Right kidney (tissue), 9 donors: Measurements from ENCODE around the gene CDPF1.
A peak's percentile ranks its signal among the peaks of the same experiment; 100 is the strongest.

Source experiments
- DNase-seq: peaks from one replicate; pipeline ENCODE4 v3.0.0-alpha.2; 2016
- long read RNA-seq, 8 donors: transcript quantifications; one replicate each; lab custom pipeline, GENCODE V29; 2026

The CDPF1 gene
- long read RNA-seq, donor 1, partial matches to known transcripts, result 0 of 6 reads
- long read RNA-seq, donor 1, other reads (novel, unspliced or antisense), result 0 of 6 reads
- long read RNA-seq, donor 2, partial matches to known transcripts, result 0 of 5 reads
- long read RNA-seq, donor 2, other reads (novel, unspliced or antisense), result 0 of 5 reads
- long read RNA-seq, donor 3, partial matches to known transcripts, result 0 of 1 reads
- long read RNA-seq, donor 3, other reads (novel, unspliced or antisense), result 0 of 1 reads
- long read RNA-seq, donor 4, partial matches to known transcripts, result 0 of 4 reads
- long read RNA-seq, donor 4, other reads (novel, unspliced or antisense), result 0 of 4 reads
- long read RNA-seq, donor 5, partial matches to known transcripts, result 0 of 10 reads
- long read RNA-seq, donor 5, other reads (novel, unspliced or antisense), result 0 of 10 reads
- long read RNA-seq, donor 6, transcript CDPF1-201 (4 exons, 1,875 nt), result major isoform, 6 of 7 reads
- long read RNA-seq, donor 6, partial matches to known transcripts, result 0 of 7 reads
- long read RNA-seq, donor 6, other reads (novel, unspliced or antisense), result 0 of 7 reads
- long read RNA-seq, donor 7, transcript CDPF1-201 (4 exons, 1,875 nt), result major isoform, 6 of 8 reads
- long read RNA-seq, donor 7, partial matches to known transcripts, result 0 of 8 reads
- long read RNA-seq, donor 7, other reads (novel, unspliced or antisense), result 0 of 8 reads
- long read RNA-seq, donor 8, partial matches to known transcripts, result 0 of 6 reads
- long read RNA-seq, donor 8, other reads (novel, unspliced or antisense), result 0 of 6 reads

GRCh38 chr22:46250035-46250782 lies at the start of gene CDPF1:
CDPF1 (minus strand) TSS chr22:46250293; CDS start chr22:46248284, 2,009 bp downstream.
- DNase-seq, result peak; percentile 91

- no peak for DNase-seq
Measured at GRCh38 chr22:46299101-46299500, 49.0 kb upstream of the CDPF1 start.

- no peak for DNase-seq
Measured at GRCh38 chr22:46297151-46297812, 47.2 kb upstream of the CDPF1 start.

GRCh38 chr22:46296257-46297150 lies 46.4 kb upstream of the CDPF1 start, which contains the start of gene GTSE1:
GTSE1 (plus strand) TSS chr22:46296870; CDS start chr22:46297401, 531 bp downstream.
- DNase-seq, result peak; percentile 87

GRCh38 chr22:46295277-46295971 lies 45.3 kb upstream of the CDPF1 start:
- no peak for DNase-seq

GRCh38 chr22:46294784-46295183 lies 44.7 kb upstream of the CDPF1 start:
- DNase-seq, result no peak

- no peak for DNase-seq
Measured at GRCh38 chr22:46293577-46294260, 43.6 kb upstream of the CDPF1 start.

- no peak for DNase-seq
Measured at GRCh38 chr22:46292732-46293131, 42.6 kb upstream of the CDPF1 start.

GRCh38 chr22:46292173-46292572 lies 42.1 kb upstream of the CDPF1 start:
- no peak for DNase-seq

GRCh38 chr22:46290843-46291785 lies 41.0 kb upstream of the CDPF1 start:
- no peak for DNase-seq

- DNase-seq, result no peak
Measured at GRCh38 chr22:46290121-46290842, 40.2 kb upstream of the CDPF1 start.

- no peak for DNase-seq
Measured at GRCh38 chr22:46289244-46289891, 39.3 kb upstream of the CDPF1 start.

- no peak for DNase-seq
Measured at GRCh38 chr22:46288846-46289243, 38.8 kb upstream of the CDPF1 start.

- DNase-seq, result no peak
Measured at GRCh38 chr22:46287873-46288751, 38.0 kb upstream of the CDPF1 start.

GRCh38 chr22:46286941-46287872 lies 37.1 kb upstream of the CDPF1 start:
- DNase-seq, result no peak
